K562 (cell line): ENCODE results near the gene EMP2.

Source experiments
- ARNT ChIP-seq, 2 experiments: fragments of 450-650 bp; IDR thresholded peaks; 2 replicates each; pipeline ENCODE4 v1.6.1; 2016; ENCODE audit warnings: mild to moderate bottlenecking in 1 of 2
- CTCF ChIP-seq, 3 experiments: IDR thresholded peaks in 2 of 3; conservative IDR thresholded peaks in 1 of 3; 2 replicates each; pipeline ENCODE4 v1.5.1; 2011 to 2012; ENCODE audit warnings: low read length in 3 of 3, mild to moderate bottlenecking in 3 of 3, control low read depth in 2 of 3, improper control_type of control experiment in 1 of 3, inconsistent platforms in 1 of 3, low read depth in 1 of 3, mixed read lengths in 1 of 3, moderate library complexity in 1 of 3; ENCODE audit not compliant: insufficient read depth in 2 of 3
- EZH2 ChIP-seq: IDR thresholded peaks from 2 replicates; pipeline ENCODE4 v1.6.1; 2012; ENCODE audit warnings: low read depth, mild to moderate bottlenecking, inconsistent platforms, low read length, borderline replicate concordance
- FOXJ3 ChIP-seq: sonication (generic); formaldehyde crosslinking; IDR thresholded peaks from 2 replicates; pipeline ENCODE4 v1.4.0; 2020; ENCODE audit warnings: mild to moderate bottlenecking, missing genetic modification reagents
- HIVEP1 ChIP-seq: fragments of 250-450 bp; sonication (Bioruptor Pico); IDR thresholded peaks from 2 replicates; pipeline ENCODE4 v1.4.0; 2020; ENCODE audit warnings: mild to moderate bottlenecking
- MAX ChIP-seq: sonication (generic); formaldehyde crosslinking; IDR thresholded peaks from 2 replicates; pipeline ENCODE4 v1.9.0; 2022; ENCODE audit warnings: mild to moderate bottlenecking, missing genetic modification reagents
- SIN3A ChIP-seq, 2 experiments: fragments of 150-350 bp in 1 of 2; IDR thresholded peaks; 2 replicates each; pipeline ENCODE4 v1.6.1; 2011 to 2016; ENCODE audit warnings: borderline replicate concordance in 2 of 2, low read depth in 2 of 2, low read length in 2 of 2, mild to moderate bottlenecking in 2 of 2, moderate library complexity in 2 of 2; ENCODE audit not compliant: control insufficient read depth in 1 of 2
- SNAPC5 ChIP-seq: fragments of 250-450 bp; sonication (Bioruptor Pico); IDR thresholded peaks from 2 replicates; pipeline ENCODE4 v1.8.0; 2021; ENCODE audit warnings: moderate library complexity, mild to moderate bottlenecking, inconsistent platforms
- TBP ChIP-seq: optimal IDR thresholded peaks from 2 replicates; pipeline ENCODE3; 2011; ENCODE audit warnings: low read depth, low read length, improper control_type of control experiment
- TEAD2 ChIP-seq: fragments of 450-650 bp; IDR thresholded peaks from 2 replicates; pipeline ENCODE4 v1.6.1; 2016; ENCODE audit warnings: missing genetic modification characterization, control low read depth, missing compliant biosample characterization
- ZFX ChIP-seq: sonication (generic); formaldehyde crosslinking; IDR thresholded peaks from 2 replicates; pipeline ENCODE4 v1.8.0; 2022; ENCODE audit warnings: mild to moderate bottlenecking, missing genetic modification reagents, moderate library complexity
- ZNF184 ChIP-seq: sonication (generic); formaldehyde crosslinking; IDR thresholded peaks from 2 replicates; pipeline ENCODE4 v1.5.0; 2020; ENCODE audit warnings: missing genetic modification reagents

- TF ChIP-seq ARNT (IDR thresholded peaks at IDR 0.05) (no peak), TEAD2 (tag) (no peak), EZH2 (no peak), FOXJ3 (CRISPR knock-in tag) (no peak), TBP (no peak), HIVEP1 (no peak), SNAPC5 (CRISPR knock-in tag) (no peak), MAX (CRISPR knock-in tag) (no peak), CTCF (IDR thresholded peaks at IDR 0.05 in 2 of 3, conservative IDR thresholded peaks at IDR 0.05 in 1 of 3; ENCODE audit: insufficient read depth in 2 of 3, low read depth in 1 of 3, low read length in 3 of 3) (no peak), ZNF184 (CRISPR knock-in tag) (no peak), ZFX (CRISPR knock-in tag) (no peak), SIN3A (IDR thresholded peaks at IDR 0.05; ENCODE audit: borderline replicate concordance in 2 of 2, control insufficient read depth in 1 of 2, low read depth in 2 of 2, low read length in 2 of 2) (no peak)
These were observed 10.8 kb downstream of the EMP2 start for GRCh38 chr16:10569621-10570020.
